H54 (cell line): ENCODE results near the gene TMEM223.
"Not testable (repeated sequence)": the region's sequence is repeated elsewhere in the genome, so short reads cannot be mapped to it uniquely, and the experiment has no call there.

Experiments
- DNase-seq: peaks from one replicate; pipeline ENCODE4 v3.0.0; 2011; ENCODE audit warnings: low spot score, mixed read lengths; ENCODE audit not compliant: insufficient read length
- FAIRE-seq: peaks from 3 replicates; lab custom pipeline; 2011; peaks lifted over from hg19 to GRCh38; lab: Jason Lieb, UNC
- POLR2A ChIP-seq: IDR thresholded peaks from 2 replicates; pipeline ENCODE4 v1.6.1; 2011; ENCODE audit warnings: low read depth, mild to moderate bottlenecking, low read length

Gene TMEM223

DNA sequence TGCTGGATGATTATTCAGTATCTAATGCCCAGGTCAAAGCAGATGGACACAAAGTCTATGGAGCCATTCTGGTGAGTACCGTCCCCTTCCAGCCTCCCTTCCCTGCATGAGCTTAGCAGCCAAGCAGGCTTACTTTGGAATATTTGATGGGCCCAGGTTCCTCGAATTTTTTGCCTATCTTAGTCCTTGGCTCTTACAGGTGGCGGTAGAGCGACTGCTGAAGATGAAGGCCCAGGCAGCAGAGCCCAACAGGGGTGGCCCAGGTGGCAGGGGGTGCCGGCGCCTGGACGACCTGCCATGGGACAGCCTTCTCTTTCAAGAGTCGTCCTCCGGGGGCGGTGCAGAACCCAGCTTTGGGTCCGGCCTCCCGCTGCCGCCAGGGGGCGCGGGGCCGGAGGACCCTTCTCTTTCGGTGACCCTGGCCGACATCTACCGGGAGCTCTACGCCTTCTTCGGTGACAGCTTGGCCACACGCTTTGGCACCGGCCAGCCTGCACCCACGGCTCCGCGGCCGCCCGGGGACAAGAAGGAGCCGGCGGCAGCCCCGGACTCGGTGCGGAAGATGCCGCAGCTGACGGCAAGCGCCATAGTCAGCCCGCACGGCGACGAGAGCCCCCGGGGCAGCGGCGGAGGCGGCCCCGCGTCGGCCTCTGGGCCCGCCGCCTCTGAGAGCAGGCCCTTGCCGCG, 5.3 kb downstream of the TMEM223 start:
- FAIRE-seq (no peak), DNase-seq (peak; percentile 78)
- TF ChIP-seq POLR2A: 0 out of 2 replicates have a peak, but pooled peaks have one; percentile 9

DNA sequence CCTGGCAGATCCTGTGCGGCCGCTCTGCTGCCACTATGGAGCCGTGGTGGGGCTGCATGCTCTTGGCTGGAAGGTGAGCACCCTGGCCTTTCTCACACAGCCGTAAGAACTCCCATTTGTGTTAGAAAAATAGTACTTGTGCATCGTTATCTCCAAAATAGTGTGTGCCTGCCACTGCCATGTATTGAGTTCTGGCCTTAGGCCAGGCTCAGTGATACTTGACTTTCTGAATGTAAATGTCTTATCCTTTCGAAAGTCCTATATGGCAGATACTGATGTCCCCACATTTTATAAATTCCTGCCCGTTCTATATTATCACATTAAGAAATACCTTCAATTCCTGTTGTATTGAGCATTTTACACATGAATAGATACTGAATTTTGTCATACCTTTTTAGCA, 9.1 kb downstream of the TMEM223 start:
- FAIRE-seq (no peak), DNase-seq (no peak)
- TF ChIP-seq POLR2A: no peak

DNA sequence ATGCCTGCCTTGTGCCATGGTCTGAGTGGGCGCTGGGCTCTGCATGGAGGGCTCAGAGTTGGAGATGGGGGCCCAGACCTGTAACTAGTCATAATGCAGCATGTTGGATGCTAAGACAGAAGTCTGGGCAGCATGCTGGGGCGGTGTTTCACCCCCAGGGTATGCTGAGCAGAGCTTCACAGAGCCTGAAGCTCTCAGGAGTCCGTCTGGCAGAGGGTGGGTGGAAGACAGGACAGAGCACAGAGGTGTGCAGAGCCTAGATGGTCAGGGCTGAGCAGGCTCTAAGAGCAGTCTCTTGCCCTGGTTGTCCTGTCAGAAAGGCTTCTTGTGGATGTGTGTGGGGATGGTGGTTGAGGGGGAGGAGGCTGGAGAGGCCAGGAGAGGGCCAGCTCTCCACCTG, 13.4 kb downstream of the TMEM223 start:
- no peak for TF ChIP-seq POLR2A
- no peak for DNase-seq
- no peak for FAIRE-seq

DNA sequence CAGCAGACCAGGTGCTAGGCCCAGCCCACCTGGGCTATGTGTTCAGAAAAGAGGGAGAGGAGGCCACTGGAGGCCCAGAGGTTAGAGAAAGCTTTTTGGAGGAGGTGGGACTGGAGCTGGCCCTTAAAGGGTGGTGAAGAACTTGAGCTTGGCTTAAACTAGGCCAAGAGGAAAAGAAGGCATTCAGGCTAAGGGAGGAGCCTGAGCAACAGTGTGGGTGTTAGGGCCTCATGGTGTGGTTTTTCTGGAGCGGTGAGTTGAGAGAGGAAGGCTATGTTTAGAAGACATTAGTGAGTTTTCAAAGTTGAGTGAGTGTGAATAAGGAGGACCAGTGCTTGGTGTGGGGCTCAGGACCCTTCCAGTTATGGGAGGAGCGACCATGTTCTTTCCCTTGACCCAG, 14.4 kb downstream of the TMEM223 start:
- TF ChIP-seq POLR2A: no peak

DNA sequence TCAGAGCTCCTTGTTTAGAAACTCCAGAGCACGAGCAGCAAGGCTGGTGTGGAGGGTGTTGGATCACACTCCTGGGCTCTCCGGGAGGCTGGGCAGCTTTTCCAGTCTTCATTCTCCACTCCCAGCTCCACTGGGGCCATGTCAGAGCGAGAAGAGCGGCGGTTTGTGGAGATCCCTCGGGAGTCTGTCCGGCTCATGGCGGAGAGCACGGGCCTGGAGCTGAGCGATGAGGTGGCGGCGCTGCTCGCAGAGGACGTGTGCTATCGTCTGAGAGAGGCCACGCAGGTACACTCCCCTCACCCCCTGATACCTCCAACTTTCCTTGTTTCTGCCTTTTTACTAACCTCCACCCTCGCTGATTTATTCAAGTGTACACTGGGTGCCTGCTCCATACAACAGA, 16.2 kb downstream of the TMEM223 start:
- no peak for DNase-seq
- FAIRE-seq: no peak
- TF ChIP-seq POLR2A: no peak

More for the DNA sequence above, 14.4 kb downstream of the TMEM223 start:
- DNase-seq: no peak
- FAIRE-seq: no peak

DNA sequence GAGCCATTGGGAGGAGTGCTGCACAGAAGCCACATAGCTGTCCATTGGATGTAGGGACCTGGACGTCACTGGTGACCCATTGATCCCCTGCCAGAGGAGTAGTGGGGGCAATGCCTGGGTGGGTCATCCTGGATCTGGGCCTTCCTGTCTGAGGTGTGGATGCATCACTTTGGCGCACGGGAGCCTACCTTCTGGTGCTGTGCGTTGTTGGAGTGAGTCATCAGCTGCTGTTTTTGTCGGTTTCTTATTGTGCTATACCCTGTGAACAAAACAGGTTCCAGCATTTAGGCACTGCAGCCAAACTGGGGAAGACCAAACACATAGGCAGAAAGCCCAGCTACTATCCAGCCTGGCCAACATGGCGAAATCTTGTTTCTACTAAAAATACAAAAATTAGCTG, 17.4 kb downstream of the TMEM223 start:
- FAIRE-seq (no peak), DNase-seq (no peak)
- TF ChIP-seq POLR2A: no peak

DNA sequence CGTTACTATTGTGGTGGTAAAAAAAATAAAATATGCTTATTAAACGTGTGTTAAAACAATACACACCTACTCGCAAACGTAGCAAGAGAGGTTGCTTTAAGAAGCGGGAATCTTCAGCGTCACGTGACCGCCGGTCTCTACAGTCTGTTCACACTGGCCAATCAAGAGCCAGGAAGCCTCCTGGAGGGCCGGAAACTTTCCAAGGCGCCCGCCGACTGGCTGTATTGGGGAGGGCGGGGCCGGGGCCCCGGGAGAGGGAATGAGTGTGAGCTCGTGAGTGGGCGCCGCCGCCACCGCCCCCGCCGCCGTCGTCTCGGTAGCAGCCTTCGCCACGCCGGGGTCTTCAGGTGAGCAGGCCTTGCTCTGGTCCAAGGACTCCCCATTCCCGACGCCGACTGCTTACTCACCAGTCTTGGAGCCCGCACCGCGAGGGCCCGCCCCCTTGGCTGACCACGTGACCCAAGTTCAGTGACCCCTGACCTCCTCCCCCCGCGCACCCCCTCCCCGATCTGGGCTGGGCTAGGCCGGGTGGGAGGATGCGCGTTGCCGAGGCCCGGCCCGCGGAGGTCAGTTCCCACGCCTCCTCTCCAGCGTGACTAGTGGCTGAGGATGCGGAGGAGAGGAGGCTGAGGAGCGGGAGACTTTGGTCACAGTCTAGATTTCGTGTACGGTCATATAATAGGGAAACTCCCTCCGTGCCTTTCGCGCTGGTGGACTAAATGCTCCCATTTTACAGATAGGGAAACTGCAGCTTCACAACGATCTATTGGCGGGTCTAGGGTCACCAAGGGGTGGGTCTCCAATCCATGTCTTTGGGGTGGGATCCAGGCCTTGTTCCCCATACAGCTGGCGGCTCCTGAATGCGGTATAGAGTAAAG, 20.4 kb downstream of the TMEM223 start, which contains the start of gene TAF6L:
TSS of gene TAF6L (plus strand) at position 253 of the 878 bp plus-strand sequence. CDS start 4,388 bp downstream, outside the sequence.
- DNase-seq: peak; percentile 92

DNA sequence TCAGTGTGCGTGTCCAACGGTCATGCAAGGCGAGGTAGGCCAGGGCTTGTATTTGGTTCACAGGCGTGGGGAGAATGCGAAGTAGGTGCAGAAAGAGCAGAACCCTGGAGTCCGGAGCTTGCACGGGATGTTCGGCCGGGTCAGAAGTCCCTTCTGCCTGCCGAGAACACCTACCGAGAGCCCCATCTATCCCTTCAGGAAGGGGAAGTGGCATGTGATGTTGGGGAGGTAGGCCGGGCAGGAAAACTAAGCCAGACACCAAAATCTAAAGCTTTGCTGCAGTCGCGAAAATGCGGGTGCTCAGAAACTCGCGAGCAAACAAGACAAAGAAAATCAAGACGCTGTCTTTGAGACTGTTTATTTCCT, 21.0 kb downstream of the TMEM223 start:
- no peak for DNase-seq
- no peak for FAIRE-seq

More for the DNA sequence above, 20.4 kb downstream of the TMEM223 start, which contains the start of gene TAF6L:
- peak; percentile 66 for TF ChIP-seq POLR2A
- FAIRE-seq: no peak

DNA sequence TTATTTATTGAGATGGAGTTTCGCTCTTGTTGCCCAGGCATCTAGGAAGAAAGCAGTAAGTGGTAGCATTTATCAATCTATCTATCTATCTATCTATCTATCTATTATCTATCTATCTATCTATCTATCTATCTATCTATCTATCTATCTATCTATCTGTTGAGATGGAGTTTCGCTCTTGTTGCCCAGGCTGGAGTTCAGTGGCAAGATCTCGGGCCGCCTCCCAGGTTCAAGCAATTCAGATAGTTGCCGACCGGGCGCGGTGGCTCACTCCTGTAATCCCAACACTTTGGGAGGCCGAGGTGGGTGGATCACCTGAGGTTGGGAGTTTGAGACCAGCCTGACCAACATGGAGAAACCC, 31.0 kb downstream of the TMEM223 start:
- FAIRE-seq: not testable (repeated sequence)

More for the DNA sequence above, 21.0 kb downstream of the TMEM223 start:
- no peak for TF ChIP-seq POLR2A

DNA sequence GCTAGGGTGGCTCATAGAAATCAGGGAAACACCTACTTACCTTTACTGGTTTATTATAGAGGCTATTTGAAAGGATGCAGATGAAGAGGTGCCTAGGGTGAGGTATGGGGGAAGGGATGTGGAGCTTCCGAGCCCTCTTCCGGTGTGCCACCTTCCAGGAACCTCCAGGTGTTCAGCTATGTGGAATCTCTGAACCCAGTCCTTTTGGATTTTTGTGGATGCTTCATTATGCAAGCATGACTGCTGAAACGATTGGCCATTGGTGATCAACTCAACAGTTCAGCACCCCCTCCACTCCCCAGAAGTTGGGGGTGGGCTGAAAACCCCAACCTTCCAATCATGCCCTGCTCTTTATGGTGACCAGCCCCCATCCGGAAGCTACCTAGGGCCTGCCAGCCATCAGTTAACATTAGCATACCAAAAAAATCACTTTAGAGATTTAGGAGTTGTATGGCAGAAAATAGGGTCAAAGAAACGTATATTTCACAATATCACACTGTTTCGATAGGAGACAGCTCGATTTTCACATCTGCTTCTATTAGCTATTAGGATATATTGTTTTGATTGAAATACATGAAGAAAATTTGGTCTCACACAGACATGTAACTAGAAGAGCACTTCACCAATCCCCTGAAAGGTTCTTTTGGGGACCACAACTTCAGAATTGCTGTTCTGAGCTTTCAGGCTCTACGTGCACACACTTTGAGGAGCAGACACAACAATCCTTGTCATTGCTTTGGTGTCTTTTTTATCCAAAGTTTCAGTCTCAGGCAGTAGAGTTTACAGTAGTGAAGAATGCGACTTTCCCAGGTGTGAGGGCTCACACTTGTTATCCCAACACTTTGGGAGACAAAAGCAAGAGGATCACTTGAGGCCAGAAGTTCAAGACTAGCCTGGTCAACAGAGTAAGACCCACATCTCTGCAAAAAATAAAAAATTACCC, 33.7 kb downstream of the TMEM223 start:
- DNase-seq (no peak), FAIRE-seq (no peak)
- no peak for TF ChIP-seq POLR2A

More for the DNA sequence above, 31.0 kb downstream of the TMEM223 start:
- not testable (repeated sequence) for DNase-seq

DNA sequence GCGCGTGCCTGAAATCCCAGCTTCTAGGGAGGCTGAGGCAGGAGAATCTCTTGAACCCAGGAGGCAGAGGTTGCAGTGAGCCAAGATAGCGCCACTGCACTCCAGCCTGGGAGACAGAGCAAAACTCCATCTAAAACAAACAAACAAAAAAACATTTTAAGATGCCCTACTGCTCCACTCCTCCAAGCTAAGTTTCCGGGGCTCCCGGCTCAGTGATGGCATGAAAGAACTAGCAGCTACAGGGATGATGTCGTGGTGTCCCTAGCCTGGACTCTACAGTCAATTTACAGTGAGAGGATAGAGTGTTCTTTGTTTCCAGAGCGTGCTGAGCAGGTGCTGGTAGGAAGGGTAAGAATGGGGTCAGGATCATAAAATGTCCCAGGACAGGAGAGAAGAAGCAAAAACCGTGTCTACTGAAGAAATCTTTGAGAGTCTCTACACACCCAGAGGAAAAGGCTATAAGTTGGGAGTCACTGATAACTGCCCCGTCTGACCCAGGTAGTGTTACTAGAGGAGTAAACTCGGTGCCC, 36.7 kb downstream of the TMEM223 start:
- no peak for FAIRE-seq
- DNase-seq: no peak
- TF ChIP-seq POLR2A: no peak

DNA sequence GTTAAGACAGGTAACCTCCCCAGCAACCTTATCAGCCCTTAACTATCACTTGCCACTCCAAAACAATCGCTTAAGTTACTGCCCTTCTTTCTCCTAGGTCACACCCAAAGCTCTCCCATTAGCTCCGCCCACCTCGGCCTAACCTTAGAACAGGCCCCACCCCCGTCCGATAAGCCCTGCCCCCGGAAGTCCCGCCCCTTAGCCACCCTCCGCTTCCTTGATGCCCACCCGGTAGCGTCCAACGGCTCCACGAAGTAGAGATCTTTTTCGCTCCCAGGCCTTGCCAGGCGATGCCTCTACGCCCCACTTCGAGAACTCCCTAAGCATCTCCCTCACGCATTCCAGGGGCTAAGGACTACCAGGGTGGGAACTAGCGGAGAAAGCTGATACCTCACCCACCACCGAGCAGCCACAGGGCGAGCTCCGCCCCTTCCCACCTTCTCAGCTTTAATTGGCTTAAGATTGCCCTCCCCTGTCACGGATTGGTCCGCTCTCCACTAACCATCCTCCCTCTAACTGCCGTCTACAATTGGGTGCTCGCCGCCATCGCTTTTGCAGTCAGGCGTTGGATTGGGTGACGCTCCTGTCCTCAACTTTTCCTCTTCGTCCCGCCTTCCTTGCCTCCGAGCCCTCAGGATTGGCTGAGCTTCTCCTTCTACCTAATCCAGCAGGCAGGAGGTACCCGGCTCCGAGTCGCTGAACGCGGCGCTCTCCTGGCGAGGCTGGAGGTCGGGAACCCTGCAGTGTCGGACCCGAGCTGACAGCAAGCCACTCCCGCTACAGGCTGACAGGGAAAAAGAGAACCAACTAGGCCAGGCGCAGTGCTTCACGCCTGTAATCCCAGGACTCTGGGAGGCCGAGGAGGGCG, 37.8 kb downstream of the TMEM223 start, which contains the start of gene ZBTB3:
TSS of gene ZBTB3 (minus strand) at position 425 of the 868 bp plus-strand sequence. CDS start 496 bp downstream, outside the sequence.
- peak; percentile 91 for TF ChIP-seq POLR2A
- peak; percentile 86 for FAIRE-seq

More for the DNA sequence above, 37.8 kb downstream of the TMEM223 start, which contains the start of gene ZBTB3:
- peak; percentile 94 for DNase-seq
